ENCODE data around the gene SORCS2.
"Not testable (repeated sequence)": the region's sequence is repeated elsewhere in the genome, so short reads cannot be mapped to it uniquely, and the experiment has no call there.

SORCS2 gene

GRCh38 chr4:7598939-7599790 is 406.8 kb downstream of the SORCS2 start:
- Histone ChIP-seq H3K79me2 (ENCODE audit: insufficient read depth, low read length) (no peaks in the 10 kb centered on the region), H3K9me2 (ENCODE audit: low read depth, low read length) (no peaks in the 10 kb centered on the region), H3K27ac (ENCODE audit: low read depth, low read length, poor library complexity, severe bottlenecking) (no peak overlapping the region), H3K27me3 (ENCODE audit: insufficient read depth, low read length) (no peaks in the 10 kb centered on the region), H3K9ac (ENCODE audit: low read length) (no peak overlapping the region), H3K4me1 (ENCODE audit: insufficient read depth, low read length, severe bottlenecking) (no peaks in the 10 kb centered on the region), H3K4me2 (ENCODE audit: low read length) (no peak overlapping the region), H3K9me3 (ENCODE audit: low read length) (no peaks in the 10 kb centered on the region), H4K20me1 (ENCODE audit: insufficient read depth, low read length) (no peaks in the 10 kb centered on the region), H3K36me3 (ENCODE audit: insufficient read depth, low read length) (no peaks in the 10 kb centered on the region), H2AFZ (ENCODE audit: low read length) (no peak overlapping the region), H3F3A (ENCODE audit: insufficient read depth, low read length) (no peaks in the 10 kb centered on the region), H3K4me3 (ENCODE audit: low read depth, low read length, poor library complexity, severe bottlenecking) (no peak overlapping the region)
- TF ChIP-seq, protein P1, sequence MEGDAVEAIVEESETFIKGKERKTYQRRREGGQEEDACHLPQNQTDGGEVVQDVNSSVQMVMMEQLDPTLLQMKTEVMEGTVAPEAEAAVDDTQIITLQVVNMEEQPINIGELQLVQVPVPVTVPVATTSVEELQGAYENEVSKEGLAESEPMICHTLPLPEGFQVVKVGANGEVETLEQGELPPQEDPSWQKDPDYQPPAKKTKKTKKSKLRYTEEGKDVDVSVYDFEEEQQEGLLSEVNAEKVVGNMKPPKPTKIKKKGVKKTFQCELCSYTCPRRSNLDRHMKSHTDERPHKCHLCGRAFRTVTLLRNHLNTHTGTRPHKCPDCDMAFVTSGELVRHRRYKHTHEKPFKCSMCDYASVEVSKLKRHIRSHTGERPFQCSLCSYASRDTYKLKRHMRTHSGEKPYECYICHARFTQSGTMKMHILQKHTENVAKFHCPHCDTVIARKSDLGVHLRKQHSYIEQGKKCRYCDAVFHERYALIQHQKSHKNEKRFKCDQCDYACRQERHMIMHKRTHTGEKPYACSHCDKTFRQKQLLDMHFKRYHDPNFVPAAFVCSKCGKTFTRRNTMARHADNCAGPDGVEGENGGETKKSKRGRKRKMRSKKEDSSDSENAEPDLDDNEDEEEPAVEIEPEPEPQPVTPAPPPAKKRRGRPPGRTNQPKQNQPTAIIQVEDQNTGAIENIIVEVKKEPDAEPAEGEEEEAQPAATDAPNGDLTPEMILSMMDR (IDR thresholded peaks at IDR 0.05; ENCODE audit: low read length): no peak
- TF ChIP-seq EZH2 (IDR thresholded peaks at IDR 0.05; ENCODE audit: borderline replicate concordance, low read length): no peak

DNA sequence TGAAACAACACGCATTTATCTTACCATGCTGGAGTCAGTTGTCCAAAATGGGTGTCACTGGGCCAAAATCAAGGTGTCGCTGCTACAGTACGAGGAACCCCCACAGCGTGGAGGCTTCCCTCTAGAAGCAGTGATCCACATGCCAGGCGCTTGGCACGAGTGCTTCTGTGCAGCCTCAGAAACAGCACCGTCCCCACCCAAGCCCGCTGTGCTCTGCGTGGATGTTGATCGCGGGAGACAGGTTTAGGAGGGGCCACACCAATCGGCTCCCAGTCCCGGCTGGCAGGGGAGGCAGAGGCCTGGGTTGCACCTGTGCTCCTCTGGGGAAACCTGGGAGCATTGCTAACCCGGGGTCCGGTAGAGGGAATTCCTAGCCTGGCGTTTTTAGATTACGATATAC is 407.9 kb downstream of the SORCS2 start:
- H3K4me3 ChIP-seq (ENCODE audit: low read depth, low read length, poor library complexity, severe bottlenecking): no peak overlapping the region
- H3K27me3 ChIP-seq (ENCODE audit: insufficient read depth, low read length): no peaks in the 10 kb centered on the region
- no peaks in the 10 kb centered on the region for H3F3A ChIP-seq (ENCODE audit: insufficient read depth, low read length)
- TF ChIP-seq EZH2 (IDR thresholded peaks at IDR 0.05; ENCODE audit: borderline replicate concordance, low read length): no peak
- TF ChIP-seq, protein P1 (IDR thresholded peaks at IDR 0.05; ENCODE audit: low read length): no peak
- no peaks in the 10 kb centered on the region for H3K36me3 ChIP-seq (ENCODE audit: insufficient read depth, low read length)
- no peaks in the 10 kb centered on the region for H3K9me3 ChIP-seq (ENCODE audit: low read length)
- no peak overlapping the region for H3K27ac ChIP-seq (ENCODE audit: low read depth, low read length, poor library complexity, severe bottlenecking)
- H3K4me2 ChIP-seq (ENCODE audit: low read length): no peak overlapping the region
- H3K79me2 ChIP-seq (ENCODE audit: insufficient read depth, low read length): no peaks in the 10 kb centered on the region
- no peaks in the 10 kb centered on the region for H3K9me2 ChIP-seq (ENCODE audit: low read depth, low read length)
- no peak overlapping the region for H3K9ac ChIP-seq (ENCODE audit: low read length)
- no peaks in the 10 kb centered on the region for H3K4me1 ChIP-seq (ENCODE audit: insufficient read depth, low read length, severe bottlenecking)
- H2AFZ ChIP-seq (ENCODE audit: low read length): no peak overlapping the region
- H4K20me1 ChIP-seq (ENCODE audit: insufficient read depth, low read length): no peaks in the 10 kb centered on the region

GRCh38 chr4:7602166-7602565 is 409.8 kb downstream of the SORCS2 start:
- not testable (repeated sequence) for H3K9me3 ChIP-seq (ENCODE audit: low read length); H3K9ac ChIP-seq (ENCODE audit: low read length); H3F3A ChIP-seq (ENCODE audit: insufficient read depth, low read length); H3K4me3 ChIP-seq (ENCODE audit: low read depth, low read length, poor library complexity, severe bottlenecking); H2AFZ ChIP-seq (ENCODE audit: low read length); H3K4me1 ChIP-seq (ENCODE audit: insufficient read depth, low read length, severe bottlenecking); H3K36me3 ChIP-seq (ENCODE audit: insufficient read depth, low read length); H3K9me2 ChIP-seq (ENCODE audit: low read depth, low read length); H3K27ac ChIP-seq (ENCODE audit: low read depth, low read length, poor library complexity, severe bottlenecking); H3K79me2 ChIP-seq (ENCODE audit: insufficient read depth, low read length); H3K4me2 ChIP-seq (ENCODE audit: low read length); H4K20me1 ChIP-seq (ENCODE audit: insufficient read depth, low read length); H3K27me3 ChIP-seq (ENCODE audit: insufficient read depth, low read length)

Data from OCI-LY1 (cell line).